MCF 10A (cell line): Measurements from ENCODE around the gene AKR1A1. TPM values are rescaled to one million over a fixed set of nuclear protein-coding genes. Genes with fewer than 3 reads are reported as not detected.

Experiments used
- BruUV-seq: library from RNA; stranded (reverse); fragments of 400-500 nt; replicated peaks from 2 replicates; lab custom pipeline; 2021; lab: Mats Ljungman, UMichigan
- CTCF ChIA-PET: fragments of 300-600 bp; sonication (Branson Sonifier 250); formaldehyde crosslinking; extraction: SDS; loops from one replicate; lab custom pipeline; 2021; ENCODE audit warnings: antibody characterized with exemption, inconsistent platforms; lab: Yijun Ruan, JAX
- POLR2A ChIA-PET: fragments of 300-600, 350-650 bp; sonication (Branson Sonifier 250); formaldehyde crosslinking; extraction: SDS; loops from one replicate; lab custom pipeline; 2020; ENCODE audit warnings: antibody characterized with exemption, inconsistent platforms; lab: Yijun Ruan, JAX
- DNase-seq: peaks from one replicate; pipeline ENCODE4 v3.0.0-alpha.2; 2018; ENCODE audit not compliant: unreplicated experiment
- H3K27ac Mint-ChIP-seq: one replicate; pipeline ENCODE4 v1.8.0; 2022; ENCODE audit warnings: mild to moderate bottlenecking, low read depth, mixed read lengths; ENCODE audit not compliant: unreplicated experiment
- H3K27me3 Mint-ChIP-seq: one replicate; pipeline ENCODE4 v1.8.0; 2022; ENCODE audit warnings: mixed read lengths; ENCODE audit not compliant: insufficient read depth, unreplicated experiment
- H3K36me3 Mint-ChIP-seq: one replicate; pipeline ENCODE4 v1.8.0; 2022; ENCODE audit warnings: mild to moderate bottlenecking, moderate library complexity, mixed read lengths; ENCODE audit not compliant: insufficient read depth, unreplicated experiment
- H3K4me1 Mint-ChIP-seq: one replicate; pipeline ENCODE4 v1.8.0; 2022; ENCODE audit warnings: mixed read lengths; ENCODE audit not compliant: insufficient read depth, unreplicated experiment
- H3K4me3 Mint-ChIP-seq: one replicate; pipeline ENCODE4 v1.8.0; 2022; ENCODE audit warnings: mild to moderate bottlenecking, moderate library complexity, mixed read lengths; ENCODE audit not compliant: unreplicated experiment
- H3K9me3 Mint-ChIP-seq: one replicate; pipeline ENCODE4 v1.8.0; 2022; ENCODE audit warnings: mixed read lengths; ENCODE audit not compliant: unreplicated experiment
- CTCF ChIP-seq: fragments of 200-600 bp; IDR thresholded peaks from one replicate; pipeline ENCODE4 v1.8.0; 2022; ENCODE audit warnings: antibody characterized with exemption, mild to moderate bottlenecking; ENCODE audit not compliant: unreplicated experiment
- intact Hi-C: fragments of 100-400 bp; cut with micrococcal nuclease; formaldehyde crosslinking; loops from 2 replicates; pipeline ENCODE4 v1.14.1; 2022
- total RNA-seq: library from RNA; stranded (reverse); gene quantifications from 2 replicates; pipeline ENCODE4 v1.2.3, GENCODE V29; 2022

AKR1A1 gene
- total RNA-seq, 1 experiment from 2014 or later: 108 TPM

DNA sequence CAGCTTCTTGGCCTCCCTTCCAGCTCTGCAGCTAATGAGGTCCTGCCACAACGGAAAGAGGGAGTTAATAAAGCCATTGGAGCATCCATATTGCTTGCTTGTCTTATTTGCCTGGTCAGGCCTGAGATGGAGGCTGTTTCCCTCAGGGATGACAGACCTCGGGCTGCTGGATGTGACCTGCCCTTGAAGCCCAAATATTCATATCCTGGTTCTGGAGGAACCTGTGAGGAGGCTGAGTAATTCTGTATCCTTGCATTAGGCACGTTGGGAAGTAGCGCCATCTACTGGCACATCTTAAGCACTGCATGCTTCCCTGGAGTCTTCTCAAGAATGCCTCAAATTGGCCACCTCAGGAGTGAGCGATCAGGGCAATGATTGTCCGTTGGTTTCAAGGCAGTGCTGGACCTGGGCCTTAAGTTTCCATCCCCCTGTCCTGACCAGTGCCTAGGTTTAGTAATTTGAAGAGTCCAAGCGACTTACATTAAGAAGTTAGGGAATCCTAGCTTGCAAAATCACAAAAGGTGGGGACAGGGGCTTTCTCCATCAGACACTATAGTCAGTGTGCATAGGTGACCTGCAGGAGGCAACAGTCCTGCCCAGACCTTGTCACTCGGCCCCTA lies 19.4 kb downstream of the AKR1A1 start:
- intact Hi-C loops: loop anchor here (1.0 to 5.0 kb wide), 4 partner anchors 58 to 558 kb away; partner anchors contain the start of genes HECTD3 and UROD
- BruUV-seq: no TSS peak
- Mint-ChIP-seq H3K4me1 (no peaks in the 10 kb centered on the region), H3K36me3 (peaks cover 33% of the 10 kb centered on the region), H3K27me3 (no peaks in the 10 kb centered on the region), H3K27ac (no peak overlapping the region), H3K9me3 (no peaks in the 10 kb centered on the region), H3K4me3 (no peak overlapping the region)
- TF ChIP-seq CTCF: peak; percentile 97
- ChIA-PET POLR2A (interaction anchor here (1.3 to 5.8 kb wide), 7 partner anchors 12 to 62 kb away, joined by 3 to 50 read pairs (median 13); partner anchors contain the start of genes AKR1A1 and PRDX1), CTCF (interaction anchor here (0.6 to 6.0 kb wide), 26 partner anchors 11 to 607 kb away, joined by 3 to 97 read pairs (median 5); partner anchors contain the start of genes AKR1A1, CCDC163, MMACHC and NASP)
- peak; percentile 77 for DNase-seq

DNA sequence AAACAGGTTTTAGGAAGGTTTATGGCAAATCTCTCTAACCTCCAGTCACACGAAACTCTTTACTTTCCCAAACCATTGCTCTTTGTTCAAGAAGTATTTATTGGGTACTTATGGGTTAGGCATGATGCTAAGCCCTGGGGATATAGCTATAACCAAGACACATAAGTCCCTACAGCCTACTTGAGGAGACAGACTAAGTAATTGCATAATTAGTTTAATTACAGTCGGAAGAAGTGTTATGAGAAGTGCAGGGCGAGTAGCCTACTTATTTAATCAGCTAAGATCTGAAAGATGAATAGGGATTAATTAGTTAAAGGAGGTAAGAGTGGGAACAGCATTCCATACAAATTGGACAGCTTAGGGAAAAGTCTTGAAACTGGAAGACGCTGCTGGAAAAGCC lies 20.0 kb downstream of the AKR1A1 start:
- no peak overlapping the region for H3K27ac Mint-ChIP-seq
- no peak overlapping the region for H3K4me3 Mint-ChIP-seq
- ChIA-PET POLR2A (interaction anchor here (0.7 to 5.8 kb wide), 7 partner anchors 11 to 63 kb away, joined by 3 to 50 read pairs (median 13); partner anchors contain the start of genes AKR1A1 and PRDX1), CTCF (interaction anchor here (0.6 to 6.0 kb wide), 18 partner anchors 11 to 254 kb away, joined by 3 to 97 read pairs (median 4); partner anchors contain the start of genes AKR1A1, CCDC163, MMACHC and NASP)
- no peaks in the 10 kb centered on the region for H3K27me3 Mint-ChIP-seq
- BruUV-seq: no TSS peak
- H3K9me3 Mint-ChIP-seq: no peaks in the 10 kb centered on the region
- no peak for DNase-seq
- peaks cover 32% of the 10 kb centered on the region for H3K36me3 Mint-ChIP-seq
- H3K4me1 Mint-ChIP-seq: no peaks in the 10 kb centered on the region
- intact Hi-C loops: loop anchor here (1.0 to 5.0 kb wide), 4 partner anchors 58 to 558 kb away; partner anchors contain the start of genes HECTD3 and UROD
- TF ChIP-seq CTCF: no peak

- Mint-ChIP-seq H3K4me1 (no peaks in the 10 kb centered on the region), H3K36me3 (peaks cover 10% of the 10 kb centered on the region), H3K27me3 (no peaks in the 10 kb centered on the region), H3K27ac (no peak overlapping the region), H3K4me3 (no peak overlapping the region), H3K9me3 (no peaks in the 10 kb centered on the region)
- intact Hi-C loops: loop anchor here (5.0 kb wide), 1 partner anchor 561 kb away; the partner anchor contains the start of genes HECTD3 and UROD
- no peak for DNase-seq
- POLR2A ChIA-PET: interaction anchor here (0.8 to 5.4 kb wide), 3 partner anchors 9 to 61 kb away, joined by 3 to 30 read pairs (median 5); no protein-coding TSS in a partner anchor
- CTCF ChIA-PET: interaction anchor here (0.6 to 5.7 kb wide), 2 partner anchors 15 to 62 kb away, joined by 4 to 97 read pairs; no protein-coding TSS in a partner anchor
- BruUV-seq: no TSS peak
- TF ChIP-seq CTCF: no peak
Observed at GRCh38 chr1:45573231-45573804, 22.7 kb downstream of the AKR1A1 start.
